Right lobe of liver (tissue), 6 donors: Measurements from ENCODE around the gene DGKZ. TPM values are rescaled to one million over a fixed set of nuclear protein-coding genes. Genes with fewer than 3 reads are reported as not detected.

Experiments used
- ATAC-seq, 4 donors: fragments of 200-7000 bp; cut with Tn5 transposase; one replicate each; pipeline ENCODE4 v1.9.1; 2020; ENCODE audit warnings: mild to moderate bottlenecking in 4 of 4, moderate library complexity in 4 of 4
- DNase-seq, 3 donors: peaks; one replicate each; pipeline ENCODE4 v3.0.0-alpha.2; 2020
- H3K27ac ChIP-seq, 3 donors: fragments of 200-600 bp; one replicate each; pipeline ENCODE4 v1.8.0; 2022
- H3K27me3 ChIP-seq, 2 donors: fragments of 200-600 bp; one replicate each; pipeline ENCODE4 v1.8.0; 2022
- H3K36me3 ChIP-seq, 4 donors: fragments of 200-600 bp; sonication (generic) in 1 of 4; one replicate each; pipeline versions ENCODE4 v1.5.1 to v1.8.0; 2017 to 2022; ENCODE audit warnings: control low read depth in 1 of 4
- H3K4me1 ChIP-seq, 4 donors: fragments of 200-600 bp; sonication (generic) in 1 of 4; one replicate each; pipeline versions ENCODE4 v1.5.1 to v1.8.0; 2017 to 2022; ENCODE audit warnings: control low read depth in 1 of 4
- H3K4me3 ChIP-seq, 3 donors: fragments of 200-600 bp; one replicate each; pipeline ENCODE4 v1.8.0; 2022
- H3K9me3 ChIP-seq, 4 donors: fragments of 200-600 bp; sonication (generic) in 1 of 4; one replicate each; pipeline versions ENCODE4 v1.5.1 to v1.8.0; 2017 to 2022; ENCODE audit warnings: control low read depth in 1 of 4
- CTCF ChIP-seq, 4 donors: fragments of 200-600 bp in 3 of 4; fragments of 450-650 bp in 1 of 4; IDR thresholded peaks; one replicate each; pipeline versions ENCODE4 v1.5.1 to v1.8.0; 2016 to 2022; ENCODE audit warnings: antibody characterized with exemption in 4 of 4, mild to moderate bottlenecking in 2 of 4
- POLR2A ChIP-seq: fragments of 450-650 bp; IDR thresholded peaks from one replicate; pipeline ENCODE4 v1.6.1; 2017; ENCODE audit warnings: antibody characterized with exemption, mild to moderate bottlenecking
- WGBS: methylation state at CpG from one replicate; pipeline ENCODE4 v1.1.6; 2018; ENCODE audit warnings: low coverage, low lambda C conversion rate; ENCODE audit not compliant: insufficient coverage; ENCODE audit errors: missing lambda C conversion rate; 5-methylcytosine and 5-hydroxymethylcytosine counted together
- intact Hi-C, 2 donors: fragments of 100-400 bp; cut with DNase I; formaldehyde crosslinking; loops; one replicate each; pipeline versions ENCODE4 v1.11.2 to v1.14.1; 2022
- total RNA-seq, 6 experiments: library from RNA; depleted of rRNA in 2 of 6; stranded (reverse); fragments of >200 nt in 2 of 6; fragmentation: NEBNext Ultra II Directional in 3 of 6; extraction: Animal tissue kit (Norgen Biotek cat#: 25700) in 3 of 6; gene quantifications; one replicate each; pipeline versions ENCODE4 v1.1.0 to v1.2.4, GENCODE V29; 2016 to 2023
- donor health status: DM: no; HTN: yes; CAD: no.
- donor health status: DM: no; HTN: no; CAD: no.
- donor health status: DM: no; HTN: no; CAD: no.
- donor health status: DM: no; HTN: yes; CAD: no.
- donor health status: DM: no; HTN: yes; CAD: no.

The DGKZ gene
- total RNA-seq, 6 experiments from 2014 or later: 10.7 to 57.9 (median 16.0) TPM

DNA sequence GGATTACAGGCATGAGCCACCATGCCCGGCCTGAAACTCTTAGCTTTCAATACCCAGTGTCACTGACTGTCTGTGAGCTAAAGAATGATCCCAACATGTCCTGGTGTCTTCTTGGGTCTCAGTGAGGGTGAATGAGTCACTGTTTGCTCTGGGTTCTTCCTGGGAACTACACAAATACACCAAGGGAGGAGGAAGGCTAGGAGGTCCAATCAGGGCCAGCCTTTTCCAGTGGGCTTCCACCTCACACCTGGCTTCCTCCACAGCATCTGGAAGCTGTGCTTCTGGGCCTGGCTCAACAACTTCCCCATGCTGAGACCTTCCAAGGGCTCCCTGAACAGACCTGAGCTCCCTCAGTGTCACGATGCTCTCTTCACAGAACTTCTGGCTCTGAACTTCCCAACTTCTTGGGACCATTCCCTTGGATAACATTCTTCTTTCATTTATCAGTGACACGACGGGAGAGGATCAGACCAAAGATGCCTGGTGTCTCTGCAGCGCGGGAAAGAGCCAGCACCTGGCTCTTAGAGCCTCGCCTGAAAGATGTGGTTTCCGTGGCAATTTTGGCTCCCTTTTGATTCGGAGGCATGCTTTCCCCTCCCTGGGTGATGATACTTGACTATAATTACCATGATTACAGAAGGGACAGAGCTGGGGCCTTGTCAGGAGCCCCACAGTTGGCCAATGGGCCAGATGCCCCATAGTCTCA is 66.7 kb downstream of the DGKZ start:
- WGBS: 87% methylated on average over 3 of the region's 9 CpGs
- H3K27me3 ChIP-seq: no peaks in the 10 kb centered on the region
- H3K27ac ChIP-seq: no peak overlapping the region
- H3K36me3 ChIP-seq: peaks cover 0 to 33% (median 12%) of the 10 kb centered on the region in 4 donors
- H3K4me3 ChIP-seq: no peak overlapping the region
- intact Hi-C loops: no loop called here
- ATAC-seq (peak in 1 of 4 donors; percentile 55), DNase-seq (no peak)
- H3K4me1 ChIP-seq: no peaks in the 10 kb centered on the region
- TF ChIP-seq CTCF (IDR thresholded peaks at IDR 0.05) (no peak), POLR2A (no peak)
- no peaks in the 10 kb centered on the region for H3K9me3 ChIP-seq

GRCh38 chr11:46414466-46414796 is 67.2 kb downstream of the DGKZ start:
- DNase-seq: no peak
- no peaks in the 10 kb centered on the region for H3K9me3 ChIP-seq
- intact Hi-C loops: no loop called here
- 100% methylated on average over 2 of the region's 5 CpGs for WGBS
- no peak for ATAC-seq
- no peaks in the 10 kb centered on the region for H3K4me1 ChIP-seq
- H3K4me3 ChIP-seq: no peak overlapping the region
- H3K27me3 ChIP-seq: no peaks in the 10 kb centered on the region
- peaks cover 0 to 30% (median 12%) of the 10 kb centered on the region in 4 donors for H3K36me3 ChIP-seq
- TF ChIP-seq POLR2A (no peak), CTCF (IDR thresholded peaks at IDR 0.05) (no peak)
- no peak overlapping the region for H3K27ac ChIP-seq

DNA sequence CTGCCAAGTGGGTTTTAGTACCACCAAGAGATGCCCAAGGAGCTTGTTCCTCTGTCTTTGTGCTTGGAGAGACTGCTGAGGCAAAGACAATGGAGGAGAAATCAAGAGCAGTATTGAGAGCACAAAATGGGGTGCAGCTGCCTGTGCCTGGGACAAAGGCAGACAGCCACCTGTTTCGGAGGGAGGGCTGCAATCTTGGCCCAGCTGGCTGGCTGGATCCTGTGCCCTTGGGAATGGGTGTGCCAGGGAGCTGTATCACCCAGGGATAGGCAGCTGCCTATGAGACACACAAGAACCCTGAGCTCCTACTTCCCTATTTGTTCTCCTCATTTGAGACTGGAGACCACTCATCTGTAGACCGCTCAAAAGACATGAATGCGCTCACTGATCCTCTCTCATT is 67.6 kb downstream of the DGKZ start:
- Histone ChIP-seq H3K27ac (no peak overlapping the region), H3K9me3 (no peaks in the 10 kb centered on the region), H3K4me3 (no peak overlapping the region), H3K36me3 (peaks cover 0 to 26% (median 10%) of the 10 kb centered on the region in 4 donors), H3K4me1 (no peaks in the 10 kb centered on the region), H3K27me3 (no peaks in the 10 kb centered on the region)
- intact Hi-C loops: no loop called here
- WGBS: 50% methylated on average over 2 of the region's 3 CpGs
- TF ChIP-seq CTCF (IDR thresholded peaks at IDR 0.05) (no peak), POLR2A (no peak)
- DNase-seq (no peak), ATAC-seq (no peak)

- H3K4me1 ChIP-seq: no peaks in the 10 kb centered on the region
- DNase-seq (no peak), ATAC-seq (no peak)
- H3K9me3 ChIP-seq: no peaks in the 10 kb centered on the region
- intact Hi-C loops: no loop called here
- TF ChIP-seq CTCF (IDR thresholded peaks at IDR 0.05) (no peak), POLR2A (no peak)
- no peak overlapping the region for H3K4me3 ChIP-seq
- H3K36me3 ChIP-seq: peaks cover 0 to 28% (median 8%) of the 10 kb centered on the region in 4 donors
- H3K27ac ChIP-seq: no peak overlapping the region
- 92% methylated on average over 7 of the region's 7 CpGs for WGBS
- no peaks in the 10 kb centered on the region for H3K27me3 ChIP-seq
Measured at GRCh38 chr11:46417711-46418110, 70.4 kb downstream of the DGKZ start.
